HL-60/S4 treated with phorbol 12-myristate 13-acetate at 8.2 ng/mL for 4 days and 3 days (cell line): ENCODE data around the gene STRA6.

Experiments
- in situ Hi-C: fragments of 300-500 bp; cut with MboI; formaldehyde crosslinking; loops from 2 replicates; pipeline ENCODE4 v1.15.0; 2022; ENCODE audit warnings: low sequenced_read_pairs

STRA6 gene

DNA sequence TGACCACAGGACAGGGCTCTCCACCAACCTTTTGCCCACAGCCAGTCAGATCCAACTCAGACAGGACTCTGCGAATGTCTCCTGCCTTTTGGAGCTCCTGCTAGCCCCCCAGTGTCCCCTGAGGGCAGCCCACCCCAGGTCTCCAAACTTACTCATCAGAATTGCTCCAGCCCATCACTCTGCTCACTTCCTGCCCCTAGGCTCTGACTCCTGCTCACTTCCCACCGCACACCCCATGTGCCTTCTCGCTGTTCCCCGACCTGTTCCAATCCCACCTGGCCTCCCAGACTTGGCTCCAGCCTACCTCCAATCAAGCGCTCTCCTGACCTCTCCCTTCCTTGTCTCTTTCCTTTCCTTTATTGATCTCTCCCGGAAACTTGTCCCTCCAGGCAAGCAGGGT is 5.9 kb upstream of the STRA6 start:
- in situ Hi-C loops: no loop called here

DNA sequence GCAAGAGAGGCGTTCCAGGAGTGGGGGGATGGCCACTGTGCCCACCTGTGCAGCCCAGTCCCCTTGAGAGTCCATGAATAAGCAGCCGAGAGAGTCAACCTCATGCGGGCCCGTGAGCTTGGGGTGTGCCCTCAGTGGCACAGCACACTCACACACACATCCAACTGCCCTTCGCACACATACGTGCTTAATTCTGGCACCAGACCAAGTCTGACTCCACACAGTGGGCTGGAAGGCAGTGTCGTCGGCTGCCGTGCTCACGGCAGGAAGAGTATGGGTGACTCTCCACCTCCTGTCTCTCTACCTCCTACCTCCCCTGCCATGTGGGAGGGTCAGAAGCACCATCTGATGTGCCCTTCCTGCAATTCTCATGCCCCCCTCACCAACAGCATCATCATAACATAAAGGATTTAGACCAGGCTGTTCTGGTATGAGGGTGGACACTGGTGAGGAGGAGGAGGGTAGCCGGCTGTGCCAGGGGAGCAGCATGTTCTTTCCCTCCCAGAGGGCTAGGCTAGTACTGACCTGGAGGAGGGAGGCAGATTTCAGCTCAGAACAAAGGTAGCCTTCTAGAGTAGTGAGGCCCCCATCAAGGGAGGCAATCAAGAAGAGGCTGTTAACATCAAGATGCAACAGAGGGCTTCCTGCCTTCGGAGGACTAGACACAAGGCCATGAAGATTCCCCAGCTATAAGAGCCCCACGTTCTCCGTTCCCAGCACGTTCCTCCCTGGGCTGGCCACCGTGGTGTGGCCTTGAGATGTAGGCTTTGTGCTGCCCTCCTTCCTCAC is 5.3 kb upstream of the STRA6 start:
- in situ Hi-C loops: no loop called here

DNA sequence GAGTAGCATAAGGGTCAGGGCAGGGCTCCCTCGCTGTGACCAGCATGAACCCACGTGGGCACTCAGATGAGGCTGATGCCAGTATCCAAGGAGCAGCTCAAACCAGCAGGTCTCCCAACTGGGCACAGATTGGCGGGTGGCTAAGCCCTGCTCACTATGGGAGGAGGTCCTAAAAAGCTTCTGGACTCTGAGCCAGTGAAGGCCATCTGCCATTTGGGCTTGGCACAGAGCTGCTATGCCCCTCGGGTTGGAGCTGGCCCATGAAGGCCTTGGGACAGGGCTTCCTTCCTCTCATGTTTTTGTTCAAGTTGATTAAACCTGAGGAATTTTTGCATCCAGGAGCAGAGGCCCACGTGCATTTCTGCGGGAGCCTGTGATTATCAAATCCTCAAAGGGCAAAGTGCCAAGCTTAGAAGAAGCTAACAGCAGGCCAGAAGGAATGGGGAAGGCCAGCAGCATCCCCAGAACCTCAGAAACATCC is 4.3 kb upstream of the STRA6 start:
- in situ Hi-C loops: no loop called here

DNA sequence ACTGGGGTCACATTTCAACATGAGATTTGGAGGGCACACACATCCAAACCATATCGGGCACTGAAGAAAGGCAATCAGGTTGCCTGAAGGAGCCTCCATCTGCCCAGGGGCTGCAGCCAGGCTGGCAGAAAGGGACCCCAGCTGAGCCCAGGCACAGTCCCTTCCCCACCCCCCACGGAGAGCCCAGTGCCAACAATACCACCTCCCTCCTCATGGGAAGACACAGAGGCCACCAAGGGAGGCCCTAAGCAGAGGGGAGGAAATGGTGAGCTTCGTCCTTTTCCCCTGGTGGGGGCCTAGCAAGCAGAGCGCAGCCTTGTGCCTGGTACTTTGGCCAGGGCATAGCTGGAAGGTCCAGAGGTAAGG is 3.0 kb upstream of the STRA6 start:
- in situ Hi-C loops: no loop called here

DNA sequence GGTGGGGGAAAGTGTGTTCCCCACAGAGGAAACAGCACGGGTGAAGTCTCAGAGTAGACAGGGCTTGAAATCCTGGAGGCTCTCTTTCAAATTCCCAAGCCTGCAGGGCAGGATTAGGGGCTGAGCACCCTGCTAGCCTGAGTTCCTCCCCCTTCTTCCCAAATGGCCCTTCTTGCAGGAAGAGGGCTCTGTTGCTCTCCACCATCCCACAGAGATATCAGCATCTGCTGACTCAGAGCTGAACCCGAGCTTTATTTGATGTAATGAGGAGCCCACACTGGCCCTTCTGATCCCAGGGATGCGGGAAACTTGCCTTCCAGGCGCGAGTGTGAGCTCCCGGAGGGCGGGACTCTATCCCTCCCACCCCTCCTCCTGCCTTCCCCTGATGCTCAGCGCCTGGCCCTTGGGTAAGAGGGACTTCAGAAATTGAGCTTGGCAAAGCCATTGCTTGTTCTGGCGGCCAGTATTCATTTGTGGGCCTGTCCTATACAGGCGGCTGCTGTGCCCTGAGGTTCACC is 1.4 kb upstream of the STRA6 start:
- in situ Hi-C loops: no loop called here

DNA sequence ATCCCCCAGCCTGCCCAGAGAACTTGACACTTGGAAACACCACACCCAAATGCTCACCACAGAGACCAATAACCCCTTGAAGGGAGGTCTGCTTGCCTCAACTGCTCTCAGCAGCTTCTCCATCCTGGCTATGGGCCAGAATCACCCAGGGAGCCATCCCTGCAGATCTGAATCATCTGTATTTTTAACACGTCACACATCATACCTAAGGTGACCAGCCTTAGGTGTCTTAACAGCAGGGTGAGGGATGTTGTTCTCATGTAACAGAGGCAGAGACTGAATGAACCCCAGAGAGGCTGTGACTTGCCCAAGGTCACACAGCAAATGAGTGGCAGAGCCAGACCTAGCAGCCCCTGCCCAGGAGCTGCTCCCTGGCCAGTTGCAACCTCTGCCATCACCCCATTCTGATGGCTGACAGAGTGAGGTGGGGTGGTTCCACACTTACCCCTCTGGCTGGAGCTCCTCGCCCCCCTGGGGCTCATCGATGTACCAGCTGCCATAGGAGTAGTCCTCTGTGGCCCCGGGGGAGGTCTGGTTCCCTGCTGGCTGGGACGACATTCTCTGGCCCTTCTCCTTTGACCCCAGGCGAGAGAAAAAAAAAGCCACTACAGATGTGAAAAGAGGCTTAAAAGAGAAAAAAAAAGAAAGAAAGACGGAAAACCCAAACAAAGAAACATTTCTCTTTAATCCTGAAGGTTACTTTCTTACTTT is 722 bp downstream of the STRA6 start:
- in situ Hi-C loops: no loop called here

DNA sequence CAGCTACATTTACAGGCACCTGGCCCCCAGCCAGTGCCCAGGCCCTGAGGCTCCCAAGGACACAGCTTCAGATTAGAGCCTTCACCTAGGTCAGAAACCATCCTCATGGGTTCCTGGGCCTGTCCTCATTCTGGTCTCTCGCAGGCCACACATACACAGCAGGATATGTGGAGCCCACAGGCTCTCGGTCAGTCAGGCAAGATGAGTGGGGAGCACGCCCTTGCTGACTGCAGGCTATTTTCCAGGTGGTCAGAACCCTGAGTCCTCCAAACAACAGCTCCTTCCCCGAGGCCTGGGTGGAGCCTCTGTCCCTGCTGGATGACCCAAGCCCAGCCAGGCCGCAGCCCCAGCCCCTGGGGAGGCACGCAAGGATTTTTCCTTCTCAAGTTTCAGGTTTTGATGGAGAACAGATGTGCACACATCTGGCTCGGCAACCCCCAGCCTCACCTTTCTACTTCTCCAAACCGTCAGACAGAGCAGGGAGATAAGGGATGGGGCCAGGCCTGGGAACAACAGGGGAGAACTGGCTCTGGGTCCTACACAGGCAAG is 1.6 kb downstream of the STRA6 start:
- in situ Hi-C loops: no loop called here

DNA sequence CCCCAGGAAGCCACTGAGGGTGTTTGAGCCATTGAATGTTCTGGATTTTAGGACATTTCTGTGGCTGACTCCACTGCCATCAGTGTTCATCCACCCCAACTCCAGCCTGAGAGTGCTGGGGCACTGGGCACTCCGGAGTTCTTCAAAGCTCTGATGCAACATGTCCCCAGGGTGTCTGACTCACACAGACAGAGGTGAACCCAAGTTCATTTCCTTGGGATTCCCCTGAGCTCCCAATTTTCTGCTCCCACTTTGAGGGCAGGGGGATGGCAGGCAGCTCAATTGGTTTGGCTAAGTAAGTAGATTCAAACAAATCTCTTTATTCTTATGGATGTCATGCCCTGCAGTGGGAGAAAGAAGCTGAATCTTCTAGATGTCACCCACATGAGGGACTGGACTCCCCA is 2.2 kb downstream of the STRA6 start:
- in situ Hi-C loops: no loop called here

DNA sequence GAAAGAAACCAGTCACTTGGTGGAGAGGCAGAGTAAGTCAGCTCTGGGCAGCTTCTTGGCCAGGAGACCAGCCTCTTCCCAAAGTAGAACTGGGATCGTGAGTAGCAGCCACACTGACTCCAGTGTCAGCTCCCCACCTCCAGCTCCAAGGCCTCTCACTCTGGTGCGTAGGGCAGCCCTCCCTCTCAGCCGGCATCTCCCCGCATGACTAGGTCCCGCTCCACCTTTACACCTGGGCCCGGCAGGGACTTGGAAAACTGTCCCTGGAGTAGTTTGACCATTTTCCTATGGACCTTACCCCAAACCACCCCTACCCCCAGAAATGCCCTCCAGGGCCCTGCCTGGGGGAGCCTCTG is 3.3 kb downstream of the STRA6 start:
- in situ Hi-C loops: no loop called here

DNA sequence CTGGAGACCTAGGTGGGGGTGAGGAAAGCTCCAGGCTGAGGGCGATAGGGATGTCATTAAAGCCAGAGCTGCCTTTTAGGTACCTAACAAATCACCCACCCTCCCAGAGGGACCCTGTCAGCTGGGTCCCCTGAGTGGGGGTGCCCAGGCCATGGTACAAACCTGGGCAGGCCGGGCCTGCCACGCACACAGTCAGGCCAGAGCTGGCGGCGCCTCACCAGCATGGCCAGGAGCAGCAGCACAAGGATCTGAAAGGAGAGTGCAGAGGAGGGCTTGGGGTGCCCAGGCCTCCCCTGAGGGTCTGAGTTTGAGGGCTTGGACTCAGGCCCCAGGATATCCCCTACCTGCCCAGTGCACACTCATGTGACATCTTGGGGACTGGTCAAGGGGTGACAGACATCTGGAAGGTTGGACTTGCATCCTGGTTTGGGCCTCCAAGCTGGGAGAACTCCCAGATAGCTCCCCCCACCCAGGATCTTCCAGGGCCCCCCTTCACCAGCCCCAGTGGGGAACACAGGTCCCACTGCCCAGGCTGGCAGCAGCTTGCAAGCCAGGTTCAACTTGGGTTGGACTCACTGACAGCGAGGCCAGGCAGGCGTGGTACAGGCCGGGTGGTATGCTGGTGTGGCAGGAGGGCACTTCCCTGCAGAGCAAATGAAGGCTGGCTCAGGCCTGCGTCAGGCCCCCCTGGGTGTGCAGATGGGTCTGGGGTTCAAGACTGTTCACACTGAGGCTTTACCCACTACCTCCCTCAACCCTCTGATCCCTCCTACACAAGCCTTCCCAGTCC is 5.2 kb downstream of the STRA6 start:
- in situ Hi-C loops: no loop called here

DNA sequence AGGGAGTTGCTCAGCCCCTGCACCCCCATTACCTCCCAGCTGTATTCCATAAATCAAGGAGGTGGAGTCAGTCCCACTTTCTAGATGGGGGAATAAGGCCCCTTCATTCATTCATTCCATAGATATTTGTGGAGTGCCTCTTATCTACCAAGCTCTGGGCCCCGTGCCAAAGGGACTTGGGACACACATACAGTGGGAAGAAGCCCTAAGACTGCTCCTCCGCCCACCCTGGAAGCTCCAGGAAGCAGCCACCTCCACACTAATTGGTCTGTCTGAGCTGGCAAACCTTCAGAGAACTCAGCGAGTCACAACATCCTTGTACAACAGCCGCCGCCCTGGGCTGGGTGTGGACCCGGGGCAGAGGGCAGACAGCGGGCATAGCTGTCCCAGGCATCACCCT is 6.4 kb downstream of the STRA6 start:
- in situ Hi-C loops: no loop called here

DNA sequence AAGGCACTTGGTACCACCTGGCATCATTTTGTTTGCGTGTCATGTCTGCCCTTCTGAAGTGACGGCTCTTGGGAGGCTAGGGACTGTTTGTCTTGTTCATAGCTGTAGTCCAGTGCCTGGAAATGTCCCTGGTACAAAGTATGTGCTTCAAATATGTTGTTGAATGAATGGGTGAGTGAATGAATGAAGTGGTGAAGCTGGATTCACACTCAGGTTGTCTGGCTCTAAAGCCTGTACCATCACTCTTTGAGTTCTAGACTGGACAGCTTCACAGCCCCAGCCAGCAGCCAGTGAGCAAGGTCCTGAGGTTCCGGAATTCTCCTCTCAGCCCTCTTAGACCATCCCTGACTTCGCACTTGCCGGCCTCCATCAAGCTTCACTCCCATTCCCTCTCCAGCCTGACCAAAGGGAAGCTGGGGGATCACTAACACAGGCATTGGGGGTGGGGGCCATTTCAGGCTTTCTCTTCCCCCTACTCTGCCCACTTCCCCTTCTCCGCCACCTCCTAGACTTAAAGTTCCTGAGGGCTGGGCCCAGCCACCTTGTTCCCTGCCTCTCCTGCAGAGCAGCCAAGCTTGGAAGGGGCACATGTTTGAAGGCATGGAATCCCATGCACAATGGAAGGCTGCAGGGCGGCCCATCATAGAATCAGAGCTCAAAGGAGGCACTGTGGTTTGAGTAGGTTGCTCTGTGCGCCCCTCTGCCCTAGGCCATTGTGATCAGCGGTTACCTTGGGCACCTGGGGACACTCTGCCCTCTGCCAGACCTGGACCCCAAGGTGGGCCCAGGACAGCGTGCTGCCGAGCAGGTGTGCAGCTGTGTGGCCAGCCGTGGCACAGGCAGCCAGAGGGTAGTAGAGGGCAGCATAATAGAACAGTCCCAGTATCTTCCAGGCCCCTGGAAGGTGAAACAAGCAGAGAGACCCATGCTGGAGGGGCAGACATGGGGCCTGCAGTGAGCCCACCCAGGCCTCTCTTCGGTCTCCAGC is 7.7 kb downstream of the STRA6 start:
- in situ Hi-C loops: no loop called here

DNA sequence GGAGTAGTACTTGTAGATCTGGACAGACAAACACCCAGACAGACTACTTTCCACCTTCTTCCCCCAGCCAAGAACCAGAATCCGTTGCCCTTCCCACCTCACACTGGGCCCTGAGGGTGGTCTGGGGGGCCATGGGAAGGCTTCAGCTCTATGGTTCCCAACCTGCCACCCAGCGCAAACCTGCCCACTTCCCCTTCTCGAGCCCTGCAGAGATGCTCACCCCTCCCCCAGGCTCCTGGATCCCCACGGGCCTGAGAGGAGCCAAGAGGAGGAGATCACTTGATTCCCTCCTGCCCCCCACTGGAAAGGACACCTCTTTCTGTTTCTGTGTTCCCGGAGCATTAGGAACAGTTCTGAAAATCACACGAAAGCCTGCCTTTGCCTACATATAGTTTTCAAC is 8.7 kb downstream of the STRA6 start:
- in situ Hi-C loops: no loop called here

DNA sequence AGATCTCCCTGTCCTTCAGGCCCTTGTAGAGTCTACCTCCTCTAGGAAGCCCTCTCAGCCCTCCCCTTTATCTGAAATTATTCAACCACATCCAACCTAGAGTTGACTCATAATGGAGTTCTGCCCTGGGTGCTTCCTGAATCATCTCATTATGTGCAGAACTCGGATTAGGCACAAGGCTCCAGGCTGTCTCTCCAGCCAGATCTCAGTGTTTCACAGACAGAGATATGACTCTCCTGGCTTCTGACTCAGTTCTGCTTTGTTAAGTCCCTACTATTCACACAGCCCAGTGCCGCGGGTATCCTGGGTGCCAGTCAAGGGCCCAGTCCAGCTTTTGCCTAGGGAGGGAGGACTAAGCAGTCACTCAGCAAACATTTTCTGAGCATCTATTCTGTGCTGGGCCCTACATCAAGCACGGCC is 9.3 kb downstream of the STRA6 start:
- in situ Hi-C loops: no loop called here

DNA sequence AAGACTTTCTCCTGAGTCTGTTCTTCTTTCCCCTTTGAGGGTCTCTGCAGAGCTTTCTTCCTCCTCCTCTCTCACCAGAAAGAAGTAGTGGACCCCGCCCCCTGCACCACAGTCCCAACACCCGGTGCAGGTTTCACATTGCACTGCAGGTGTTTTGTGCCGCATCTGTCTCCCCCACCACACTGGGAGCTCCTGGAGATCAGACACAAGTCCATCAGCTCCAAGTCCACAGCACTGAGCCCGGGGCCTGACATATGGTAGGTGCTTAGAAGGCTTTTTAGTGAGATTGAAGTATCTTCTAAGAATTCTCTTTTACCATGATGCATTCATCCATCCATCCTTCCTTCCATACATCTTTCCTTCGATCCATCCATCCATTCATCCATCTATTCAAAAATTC is 9.8 kb downstream of the STRA6 start:
- in situ Hi-C loops: no loop called here

DNA sequence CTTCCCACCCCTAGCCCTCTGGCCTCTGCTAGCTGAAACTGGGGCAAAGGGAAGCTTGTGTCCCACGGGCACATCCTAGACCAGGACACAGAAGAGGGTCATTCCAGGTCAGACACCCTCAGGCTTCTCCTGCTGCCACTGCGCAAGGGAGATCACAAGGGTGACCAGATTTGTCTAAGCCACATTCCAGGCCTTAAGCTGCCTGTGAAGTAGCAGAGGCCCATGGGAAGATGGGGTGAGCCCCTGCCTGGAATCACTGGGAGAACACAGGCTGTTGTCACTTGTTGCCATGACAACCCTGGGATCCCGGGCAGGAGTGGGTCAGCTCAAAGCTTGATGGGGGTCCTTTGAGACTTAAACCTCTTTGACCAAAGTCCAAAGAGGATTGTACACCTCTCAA is 10.8 kb downstream of the STRA6 start:
- in situ Hi-C loops: no loop called here

DNA sequence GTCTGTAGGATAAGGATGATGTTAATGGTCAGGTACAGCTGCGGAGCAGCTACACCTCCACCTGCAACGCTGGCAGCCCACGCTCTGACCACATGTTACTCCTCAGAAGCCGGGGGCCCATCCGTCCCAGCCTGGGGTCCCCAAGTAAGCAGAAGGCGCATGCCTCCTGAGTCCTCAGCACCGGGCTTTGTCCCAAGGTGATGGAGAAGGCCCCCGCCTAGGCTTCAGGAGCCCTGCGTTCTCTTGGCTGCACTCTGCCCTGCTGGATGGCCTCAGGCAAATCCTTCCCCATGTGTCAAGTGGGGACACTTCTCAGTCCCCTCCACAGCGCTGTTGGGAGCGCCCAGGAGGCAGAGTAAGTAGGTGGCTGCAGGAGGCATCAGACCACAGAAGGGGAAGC is 14.4 kb downstream of the STRA6 start:
- in situ Hi-C loops: no loop called here

DNA sequence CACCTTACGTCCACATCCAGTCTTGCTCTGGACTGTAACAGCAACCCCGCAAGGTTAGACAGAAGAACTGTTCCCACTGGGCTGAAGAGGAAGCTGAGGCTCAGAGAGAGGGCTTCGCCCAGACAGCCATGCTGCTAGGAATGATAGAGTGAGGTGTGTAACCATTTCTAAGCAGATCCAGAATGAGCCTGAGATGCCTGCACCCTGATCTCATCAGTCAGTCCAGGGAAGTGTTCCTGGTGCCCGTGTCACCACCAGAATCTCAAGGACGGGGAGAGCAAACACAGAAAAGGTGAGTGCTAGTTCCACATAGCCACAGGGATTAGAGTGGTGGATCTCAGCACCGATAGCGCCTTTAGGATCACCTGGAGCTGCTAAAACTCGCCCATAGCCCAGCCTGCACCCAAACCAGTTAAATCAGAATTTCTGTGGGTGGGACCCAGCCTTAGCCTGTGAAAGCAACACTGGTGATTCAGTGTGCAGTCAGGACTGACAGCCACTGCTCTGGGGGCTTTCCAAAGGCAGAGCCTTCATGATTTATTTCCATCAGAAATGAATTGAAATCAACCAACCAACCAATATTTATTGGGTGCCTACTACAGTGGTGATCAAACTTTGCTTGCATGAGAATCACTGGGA is 16.8 kb downstream of the STRA6 start:
- in situ Hi-C loops: no loop called here

DNA sequence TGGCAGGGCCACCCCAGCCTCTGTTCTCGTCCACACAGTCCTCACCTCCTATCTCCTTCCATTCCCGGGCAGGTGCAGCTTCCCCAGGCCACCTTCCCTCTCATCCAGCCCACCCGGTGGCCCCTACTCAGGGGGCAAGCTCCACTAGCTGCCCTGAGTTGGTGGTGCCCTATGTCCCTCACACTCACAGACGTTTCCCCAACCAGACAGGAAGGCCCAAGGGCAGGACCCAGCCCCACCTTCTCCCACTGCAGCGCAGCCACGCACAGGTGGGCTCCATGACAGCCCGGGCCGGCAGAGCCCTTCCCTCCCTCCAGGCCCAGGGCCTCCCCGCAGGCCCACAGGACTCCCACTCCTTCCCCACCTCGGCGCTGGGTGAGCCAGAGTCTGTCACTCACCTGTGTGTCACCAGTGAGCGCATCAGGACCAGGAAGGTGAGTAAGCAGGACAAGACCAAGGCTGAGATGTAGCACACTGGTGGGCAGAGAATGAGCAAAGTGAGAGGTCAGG is 17.9 kb downstream of the STRA6 start:
- in situ Hi-C loops: no loop called here
